Measurements from ENCODE around the gene KCNJ9.

KCNJ9 gene

DNA sequence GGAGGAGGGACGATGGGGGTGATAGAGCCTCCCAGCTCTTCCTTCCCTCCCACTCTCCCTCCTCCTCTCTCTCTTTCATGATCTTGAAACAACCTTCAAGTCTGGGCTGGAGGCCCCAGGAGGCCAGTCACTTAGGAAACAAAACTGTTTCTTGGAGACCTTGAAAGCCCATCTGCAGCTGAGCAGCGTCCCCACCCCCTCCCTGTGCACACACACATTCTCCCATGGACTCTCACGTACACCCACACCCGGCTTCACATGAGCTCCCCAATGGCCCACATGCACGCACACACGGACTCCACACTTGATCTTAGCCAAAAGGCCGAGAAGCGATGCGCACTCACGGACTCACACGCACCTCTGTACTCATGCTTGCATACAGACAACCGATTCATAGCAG, 31.0 kb downstream of the KCNJ9 start:
- TF ChIP-seq POLR2AphosphoS5 (IDR thresholded peaks at IDR 0.05; ENCODE audit: low read depth, low read length) (no peak), POLR2A (IDR thresholded peaks at IDR 0.05; ENCODE audit: low read depth, low read length) (no peak), TAF1 (IDR thresholded peaks at IDR 0.05; ENCODE audit: borderline replicate concordance, low read depth, low read length) (no peak)
- no peak for DNase-seq (ENCODE audit: insufficient read length)
- no peak for FAIRE-seq

DNA sequence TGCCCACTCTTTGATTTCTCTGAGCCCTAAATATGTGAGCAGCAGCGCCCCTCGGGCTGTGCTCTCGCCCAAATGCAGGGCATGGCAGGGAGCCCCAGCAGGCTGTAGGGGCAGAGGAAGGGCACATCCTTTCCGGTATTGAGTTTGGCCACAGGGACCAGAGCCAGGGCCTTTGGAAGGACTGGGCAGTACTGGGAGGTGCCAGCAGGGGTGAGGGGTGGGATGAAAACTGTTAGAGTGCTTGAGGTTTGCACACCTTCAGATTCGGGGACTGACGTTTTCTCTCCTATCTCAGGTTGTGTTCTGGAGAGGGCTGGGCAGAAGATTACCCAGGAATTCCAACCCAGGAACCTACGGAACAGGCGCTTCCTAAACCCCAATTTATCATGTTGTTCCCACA, 32.1 kb downstream of the KCNJ9 start:
- FAIRE-seq = no peak

DNA sequence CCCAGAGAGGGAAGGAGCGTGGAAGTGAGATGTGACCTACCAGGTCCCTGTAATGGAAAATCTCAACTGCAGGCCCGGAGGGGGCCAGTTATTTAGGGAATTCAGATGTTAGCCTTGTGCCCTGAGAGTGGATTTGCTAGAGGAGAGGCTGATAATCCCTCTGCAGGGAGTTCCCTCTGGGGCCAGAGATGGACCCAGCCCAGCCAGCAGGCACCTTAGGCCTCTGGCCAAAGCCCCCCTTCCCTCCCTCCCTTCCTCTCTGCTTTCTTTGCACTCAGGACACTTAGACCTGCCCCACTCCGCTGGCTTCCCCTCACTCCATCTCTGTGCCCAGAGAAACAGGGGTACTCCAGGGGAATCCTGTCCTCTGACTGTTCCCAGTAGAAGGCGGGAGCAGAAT, 32.7 kb downstream of the KCNJ9 start:
- DNase-seq (ENCODE audit: insufficient read length) = no peak
- FAIRE-seq = no peak
- no peak for TF ChIP-seq TAF1 (IDR thresholded peaks at IDR 0.05; ENCODE audit: borderline replicate concordance, low read depth, low read length)
- TF ChIP-seq POLR2A (IDR thresholded peaks at IDR 0.05; ENCODE audit: low read depth, low read length) = no peak
- no peak for TF ChIP-seq POLR2AphosphoS5 (IDR thresholded peaks at IDR 0.05; ENCODE audit: low read depth, low read length)

More for the DNA sequence above, 32.1 kb downstream of the KCNJ9 start:
- no peak for DNase-seq (ENCODE audit: insufficient read length)
- no peak for TF ChIP-seq TAF1 (IDR thresholded peaks at IDR 0.05; ENCODE audit: borderline replicate concordance, low read depth, low read length)
- no peak for TF ChIP-seq POLR2A (IDR thresholded peaks at IDR 0.05; ENCODE audit: low read depth, low read length)
- TF ChIP-seq POLR2AphosphoS5 (IDR thresholded peaks at IDR 0.05; ENCODE audit: low read depth, low read length) = no peak

DNA sequence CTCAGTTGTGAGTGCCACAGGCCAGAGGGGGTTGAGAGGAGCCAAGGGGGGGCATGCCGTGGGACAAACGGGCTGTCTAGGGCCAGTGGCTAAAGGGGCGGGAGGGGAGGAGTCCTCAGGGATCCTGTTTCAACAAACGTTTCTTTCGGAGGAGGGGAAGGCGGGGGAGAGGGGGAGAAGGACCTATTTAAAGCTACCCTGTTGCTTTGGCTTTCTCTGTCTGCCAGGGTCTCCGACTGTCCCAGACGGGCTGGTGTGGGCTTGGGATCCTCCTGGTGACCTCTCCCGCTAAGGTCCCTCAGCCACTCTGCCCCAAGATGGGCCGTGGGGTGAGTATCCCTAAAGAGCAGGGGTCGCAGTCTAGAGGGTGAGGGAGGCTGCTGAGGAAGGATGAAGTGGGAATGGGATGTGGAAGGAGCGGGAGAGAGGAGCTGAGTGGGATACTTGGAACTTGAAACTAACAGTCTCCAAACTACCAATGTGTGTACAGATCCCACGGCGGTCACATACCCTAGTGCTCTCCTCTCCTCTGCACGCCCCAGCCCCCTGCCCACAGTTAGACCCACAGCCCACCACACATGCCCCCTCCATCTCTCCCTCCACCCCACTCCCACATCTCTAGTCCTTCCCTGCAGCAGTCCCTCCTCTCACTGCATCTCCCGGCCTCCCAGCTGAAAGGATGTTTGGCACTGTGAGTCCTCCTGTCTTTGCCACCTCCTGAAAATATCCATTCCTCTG, 34.4 kb downstream of the KCNJ9 start, which contains the start of gene ATP1A2:
ATP1A2 (plus strand) TSS at position 215 of the 738 bp plus-strand sequence; CDS start at position 318, 103 bp downstream.
- FAIRE-seq (no peak), DNase-seq (ENCODE audit: insufficient read length) (no peak)

DNA sequence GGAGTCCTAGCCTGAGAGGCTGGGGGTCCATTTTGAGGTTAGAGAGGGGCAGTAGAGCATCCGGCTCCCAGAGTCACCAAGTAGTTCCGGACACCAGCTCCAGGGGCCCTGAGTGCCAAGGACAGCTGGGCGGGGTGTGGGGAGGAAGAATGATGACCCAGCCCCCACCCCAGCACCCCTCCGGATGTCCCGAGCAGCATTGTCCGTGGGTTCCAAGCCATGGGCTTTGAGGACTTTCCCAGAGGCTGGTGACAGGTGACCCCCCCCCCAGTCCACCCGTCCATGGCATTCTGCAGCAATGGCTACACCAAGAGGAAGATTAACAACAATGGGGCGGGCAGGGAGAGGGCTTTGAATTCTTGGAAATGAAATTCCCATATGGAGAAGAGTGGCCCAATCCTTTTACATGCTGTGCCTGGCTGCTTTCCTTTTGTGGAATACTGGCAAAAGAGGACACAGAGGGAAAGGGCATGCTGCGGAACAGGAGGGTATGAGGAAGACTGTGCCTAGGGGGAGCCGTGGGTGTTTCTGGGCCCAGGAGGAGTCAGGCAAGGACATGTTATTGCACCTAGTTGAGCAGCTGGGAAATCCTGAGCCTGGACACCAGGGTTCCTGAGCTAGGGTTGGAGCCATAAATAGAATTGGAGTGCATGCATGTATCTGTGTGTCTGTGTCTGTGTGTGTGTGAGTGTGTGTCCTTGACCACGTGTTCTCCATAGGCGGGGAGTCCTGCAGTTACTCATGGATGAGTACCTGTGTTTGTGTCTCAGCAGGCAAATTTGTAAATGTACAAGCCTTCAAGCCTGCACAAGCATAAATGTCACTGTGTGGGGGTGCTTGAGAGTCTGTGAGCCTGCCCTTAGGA, 35.2 kb downstream of the KCNJ9 start:
- DNase-seq (ENCODE audit: insufficient read length) (no peak), FAIRE-seq (no peak)
- no peak for TF ChIP-seq POLR2AphosphoS5 (IDR thresholded peaks at IDR 0.05; ENCODE audit: low read depth, low read length)
- TF ChIP-seq POLR2A (IDR thresholded peaks at IDR 0.05; ENCODE audit: low read depth, low read length) = no peak
- no peak for TF ChIP-seq TAF1 (IDR thresholded peaks at IDR 0.05; ENCODE audit: borderline replicate concordance, low read depth, low read length)

More for the DNA sequence above, 34.4 kb downstream of the KCNJ9 start, which contains the start of gene ATP1A2:
- TF ChIP-seq POLR2A (IDR thresholded peaks at IDR 0.05; ENCODE audit: low read depth, low read length) = no peak
- no peak for TF ChIP-seq TAF1 (IDR thresholded peaks at IDR 0.05; ENCODE audit: borderline replicate concordance, low read depth, low read length)
- no peak for TF ChIP-seq POLR2AphosphoS5 (IDR thresholded peaks at IDR 0.05; ENCODE audit: low read depth, low read length)

DNA sequence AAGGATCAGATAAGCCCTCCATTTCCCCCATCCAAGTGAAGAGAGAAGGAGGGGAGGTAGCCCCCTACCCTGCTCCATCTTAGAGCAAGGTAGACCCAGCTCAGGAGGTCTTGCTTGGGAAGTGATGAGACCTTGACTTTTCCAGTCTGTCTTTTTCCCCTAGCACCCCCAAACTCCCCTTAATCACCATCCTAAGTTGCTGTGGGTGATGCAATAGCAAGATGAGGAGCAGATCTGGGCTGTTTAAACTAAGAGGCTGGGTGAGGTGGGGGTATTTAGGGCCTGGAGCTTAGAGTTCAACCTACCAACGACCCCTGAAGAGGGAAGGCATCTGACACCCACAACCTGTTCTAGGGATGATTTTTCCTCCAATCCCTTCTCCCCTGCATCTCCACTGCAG, 36.0 kb downstream of the KCNJ9 start:
- FAIRE-seq (no peak), DNase-seq (ENCODE audit: insufficient read length) (no peak)
- no peak for TF ChIP-seq POLR2A (IDR thresholded peaks at IDR 0.05; ENCODE audit: low read depth, low read length)
- TF ChIP-seq POLR2AphosphoS5 (IDR thresholded peaks at IDR 0.05; ENCODE audit: low read depth, low read length) = no peak
- TF ChIP-seq TAF1 (IDR thresholded peaks at IDR 0.05; ENCODE audit: borderline replicate concordance, low read depth, low read length) = no peak

DNA sequence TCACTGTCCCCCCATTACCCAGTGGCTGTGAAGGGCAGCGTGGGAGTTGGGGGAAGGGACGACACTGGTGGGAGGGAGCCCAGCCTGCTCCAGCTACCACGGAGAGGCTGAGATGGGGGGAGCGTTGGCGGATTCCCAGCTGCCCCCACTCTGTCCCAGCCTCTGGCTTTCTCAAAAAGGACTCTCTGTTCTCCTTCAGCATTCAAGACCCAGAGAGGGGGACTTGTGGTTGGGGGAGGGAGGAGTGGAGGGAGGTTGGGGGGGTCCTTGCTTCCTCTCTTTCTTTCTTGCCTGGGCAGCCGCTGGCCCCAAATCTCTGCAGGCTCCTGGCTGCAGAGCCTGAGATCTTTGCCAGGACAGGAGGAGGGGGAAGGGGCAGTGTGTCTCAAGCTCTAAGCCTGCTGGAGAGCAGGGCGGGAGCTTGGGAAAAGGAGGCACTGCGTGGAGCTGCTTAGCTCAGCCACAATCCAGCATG, 36.4 kb downstream of the KCNJ9 start:
- FAIRE-seq = no peak
- TF ChIP-seq POLR2AphosphoS5 (IDR thresholded peaks at IDR 0.05; ENCODE audit: low read depth, low read length) (no peak), TAF1 (IDR thresholded peaks at IDR 0.05; ENCODE audit: borderline replicate concordance, low read depth, low read length) (no peak)

DNA sequence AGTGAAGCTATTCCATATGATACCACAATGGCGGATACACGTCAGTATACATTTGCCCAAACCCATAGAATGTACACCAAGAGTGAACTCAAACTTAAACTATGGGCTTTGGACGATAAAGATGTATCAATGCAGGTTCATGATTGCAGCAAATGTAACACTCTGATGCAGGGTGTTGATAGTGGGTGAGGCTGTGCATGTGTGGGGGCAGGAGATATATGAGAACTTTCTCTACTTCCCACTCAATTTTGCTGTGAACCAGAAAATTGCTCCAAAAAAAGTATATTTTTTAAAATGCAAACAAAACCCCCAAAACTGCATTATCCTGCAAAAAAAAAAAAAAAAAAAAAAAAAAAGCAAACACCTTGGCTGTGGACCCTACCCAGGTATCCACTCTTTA, 37.6 kb downstream of the KCNJ9 start:
- no peak for TF ChIP-seq POLR2AphosphoS5 (IDR thresholded peaks at IDR 0.05; ENCODE audit: low read depth, low read length)
- no peak for TF ChIP-seq TAF1 (IDR thresholded peaks at IDR 0.05; ENCODE audit: borderline replicate concordance, low read depth, low read length)
- TF ChIP-seq POLR2A (IDR thresholded peaks at IDR 0.05; ENCODE audit: low read depth, low read length) = no peak
- FAIRE-seq (no peak), DNase-seq (ENCODE audit: insufficient read length) (no peak)

More for the DNA sequence above, 36.4 kb downstream of the KCNJ9 start:
- DNase-seq (ENCODE audit: insufficient read length) = no peak

DNA sequence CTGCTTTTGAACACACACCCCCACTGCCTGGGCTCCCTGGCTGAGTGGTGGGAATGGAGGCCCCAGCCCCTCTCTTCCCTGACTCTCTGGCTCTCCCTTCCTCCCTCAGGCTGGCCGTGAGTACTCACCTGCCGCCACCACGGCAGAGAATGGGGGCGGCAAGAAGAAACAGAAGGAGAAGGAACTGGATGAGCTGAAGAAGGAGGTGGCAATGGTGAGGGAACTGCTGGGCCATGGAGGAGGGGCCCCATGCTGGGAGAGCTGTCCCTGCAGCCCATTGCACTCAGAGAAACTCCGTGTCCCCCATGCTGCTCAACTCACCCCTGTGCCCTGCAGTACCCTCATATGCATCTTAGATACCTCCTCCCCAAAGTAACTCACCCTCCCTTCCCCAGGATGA, 39.5 kb downstream of the KCNJ9 start:
- FAIRE-seq = no peak
- TF ChIP-seq POLR2A (IDR thresholded peaks at IDR 0.05; ENCODE audit: low read depth, low read length) = no peak
- TF ChIP-seq TAF1 (IDR thresholded peaks at IDR 0.05; ENCODE audit: borderline replicate concordance, low read depth, low read length) = no peak
- no peak for TF ChIP-seq POLR2AphosphoS5 (IDR thresholded peaks at IDR 0.05; ENCODE audit: low read depth, low read length)
- DNase-seq (ENCODE audit: insufficient read length) = no peak

DNA sequence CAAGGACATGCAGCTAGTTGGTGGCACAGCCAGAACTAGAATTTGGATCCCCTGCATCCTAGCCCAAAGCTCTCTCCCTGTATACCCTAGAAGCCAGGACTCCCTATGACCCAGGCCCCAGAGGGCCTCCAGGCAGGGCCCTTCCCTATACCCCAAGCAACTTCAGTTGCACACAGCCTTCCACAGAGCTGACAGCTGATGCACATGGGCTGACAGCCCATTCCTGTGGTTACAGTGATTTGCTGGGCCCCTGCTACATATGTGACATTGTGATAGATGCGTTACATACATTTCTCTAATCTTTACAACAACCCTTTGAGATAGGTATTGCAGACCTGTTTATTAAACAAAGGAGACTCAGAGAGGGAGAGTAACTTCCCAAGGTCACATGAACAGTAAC, 40.0 kb downstream of the KCNJ9 start:
- no peak for TF ChIP-seq POLR2A (IDR thresholded peaks at IDR 0.05; ENCODE audit: low read depth, low read length)
- no peak for TF ChIP-seq TAF1 (IDR thresholded peaks at IDR 0.05; ENCODE audit: borderline replicate concordance, low read depth, low read length)
- TF ChIP-seq POLR2AphosphoS5 (IDR thresholded peaks at IDR 0.05; ENCODE audit: low read depth, low read length) = no peak
- DNase-seq (ENCODE audit: insufficient read length) (no peak), FAIRE-seq (no peak)

DNA sequence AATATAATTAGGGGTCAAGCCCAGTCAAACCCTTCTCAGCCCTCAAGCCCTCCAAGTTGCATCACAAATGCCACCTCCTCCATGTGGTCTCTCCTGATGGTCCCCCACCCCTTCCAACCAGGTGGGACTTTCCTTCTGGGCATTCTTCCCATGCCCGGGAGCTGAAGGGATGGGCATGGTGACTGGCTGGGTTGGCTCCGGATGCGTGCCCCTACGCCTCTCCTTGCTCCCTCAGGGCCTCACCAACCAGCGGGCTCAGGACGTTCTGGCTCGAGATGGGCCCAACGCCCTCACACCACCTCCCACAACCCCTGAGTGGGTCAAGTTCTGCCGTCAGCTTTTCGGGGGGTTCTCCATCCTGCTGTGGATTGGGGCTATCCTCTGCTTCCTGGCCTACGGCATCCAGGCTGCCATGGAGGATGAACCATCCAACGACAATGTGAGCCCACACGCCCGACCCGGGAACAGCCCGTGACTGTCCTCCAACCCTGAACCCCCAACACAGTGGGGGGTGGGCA, 41.7 kb downstream of the KCNJ9 start:
- no peak for FAIRE-seq
- DNase-seq (ENCODE audit: insufficient read length) = no peak
- no peak for TF ChIP-seq POLR2A (IDR thresholded peaks at IDR 0.05; ENCODE audit: low read depth, low read length)
- no peak for TF ChIP-seq POLR2AphosphoS5 (IDR thresholded peaks at IDR 0.05; ENCODE audit: low read depth, low read length)
- TF ChIP-seq TAF1 (IDR thresholded peaks at IDR 0.05; ENCODE audit: borderline replicate concordance, low read depth, low read length) = no peak
